ENCODE data around the gene CCDC197. TPM values are rescaled to one million over a fixed set of nuclear protein-coding genes. Genes with fewer than 3 reads are reported as not detected.

Gene CCDC197
- polyA plus RNA-seq, 1 experiment: not detected

- Histone ChIP-seq H3K4me3 (ENCODE audit: low read depth, low read length) (no peak overlapping the region), H3K36me3 (ENCODE audit: control insufficient read depth, insufficient read depth, low read length) (no peaks in the 10 kb centered on the region), H3K27me3 (ENCODE audit: control insufficient read depth, insufficient read depth, low read length) (no peaks in the 10 kb centered on the region)
- TF ChIP-seq CTCF (IDR thresholded peaks at IDR 0.05; ENCODE audit: insufficient read depth, low read depth, low read length): no peak
- ChIA-PET CTCF (interaction anchor here (0.6 to 1.4 kb wide), 5 partner anchors 10 to 159 kb away, joined by 3 to 4 read pairs (median 3); no protein-coding TSS in a partner anchor), POLR2A (no interaction called here)
- DNase-seq (ENCODE audit: low read depth): no peak
Observed at GRCh38 chr14:93962701-93963601, 34.1 kb upstream of the CCDC197 start.

- no peaks in the 10 kb centered on the region for H3K36me3 ChIP-seq (ENCODE audit: control insufficient read depth, insufficient read depth, low read length)
- H3K4me3 ChIP-seq (ENCODE audit: low read depth, low read length): no peak overlapping the region
- TF ChIP-seq CTCF (IDR thresholded peaks at IDR 0.05; ENCODE audit: insufficient read depth, low read depth, low read length): no peak
- CTCF ChIA-PET: interaction anchor here (0.9 to 2.3 kb wide), 5 partner anchors 9 to 158 kb away, joined by 3 to 15 read pairs (median 4); no protein-coding TSS in a partner anchor
- POLR2A ChIA-PET: no interaction called here
- no peak for DNase-seq (ENCODE audit: low read depth)
- no peaks in the 10 kb centered on the region for H3K27me3 ChIP-seq (ENCODE audit: control insufficient read depth, insufficient read depth, low read length)
Observed at GRCh38 chr14:93963692-93964091, 33.4 kb upstream of the CCDC197 start.

- H3K36me3 ChIP-seq (ENCODE audit: control insufficient read depth, insufficient read depth, low read length): no peaks in the 10 kb centered on the region
- no peak for TF ChIP-seq CTCF (IDR thresholded peaks at IDR 0.05; ENCODE audit: insufficient read depth, low read depth, low read length)
- no peak for DNase-seq (ENCODE audit: low read depth)
- POLR2A ChIA-PET: no interaction called here
- no peaks in the 10 kb centered on the region for H3K27me3 ChIP-seq (ENCODE audit: control insufficient read depth, insufficient read depth, low read length)
- CTCF ChIA-PET: interaction anchor here (1.1 to 2.4 kb wide), 3 partner anchors 9 to 37 kb away, joined by 3 to 15 read pairs (median 9); no protein-coding TSS in a partner anchor
- H3K4me3 ChIP-seq (ENCODE audit: low read depth, low read length): no peak overlapping the region
Observed at GRCh38 chr14:93964281-93964680, 32.8 kb upstream of the CCDC197 start.

- POLR2A ChIA-PET: no interaction called here
- H3K36me3 ChIP-seq (ENCODE audit: control insufficient read depth, insufficient read depth, low read length): no peaks in the 10 kb centered on the region
- no peak for TF ChIP-seq CTCF (IDR thresholded peaks at IDR 0.05; ENCODE audit: insufficient read depth, low read depth, low read length)
- CTCF ChIA-PET: interaction anchor here (1.1 to 2.4 kb wide), 3 partner anchors 8 to 36 kb away, joined by 3 to 15 read pairs (median 9); no protein-coding TSS in a partner anchor
- no peak for DNase-seq (ENCODE audit: low read depth)
- H3K27me3 ChIP-seq (ENCODE audit: control insufficient read depth, insufficient read depth, low read length): no peaks in the 10 kb centered on the region
- no peak overlapping the region for H3K4me3 ChIP-seq (ENCODE audit: low read depth, low read length)
Observed at GRCh38 chr14:93964820-93965286, 32.2 kb upstream of the CCDC197 start.

GRCh38 chr14:93965287-93965821 lies 31.7 kb upstream of the CCDC197 start:
- ChIA-PET CTCF (interaction anchor here (0.8 to 2.4 kb wide), 3 partner anchors 26 to 36 kb away, joined by 3 to 15 read pairs (median 9); no protein-coding TSS in a partner anchor), POLR2A (no interaction called here)
- peak; percentile 97 for DNase-seq (ENCODE audit: low read depth)
- Histone ChIP-seq H3K36me3 (ENCODE audit: control insufficient read depth, insufficient read depth, low read length) (no peaks in the 10 kb centered on the region), H3K4me3 (ENCODE audit: low read depth, low read length) (no peak overlapping the region), H3K27me3 (ENCODE audit: control insufficient read depth, insufficient read depth, low read length) (no peaks in the 10 kb centered on the region)
- no peak for TF ChIP-seq CTCF (IDR thresholded peaks at IDR 0.05; ENCODE audit: insufficient read depth, low read depth, low read length)
